PC-9 (cell line): Measurements from ENCODE around the gene DNAJC18. TPM values are rescaled to one million over a fixed set of nuclear protein-coding genes. Genes with fewer than 3 reads are reported as not detected.

Source experiments
- BruUV-seq: library from RNA; stranded (reverse); fragments of 400-500 nt; replicated peaks from 2 replicates; lab custom pipeline; 2021; lab: Mats Ljungman, UMichigan
- CTCF ChIA-PET: fragments of 300-600 bp; sonication (Branson Sonifier 250); formaldehyde crosslinking; loops from one replicate; lab custom pipeline; 2022; ENCODE audit warnings: antibody characterized with exemption; lab: Charles Lee
- POLR2A ChIA-PET: fragments of 300-600 bp; sonication (Branson Sonifier 250); formaldehyde crosslinking; loops from one replicate; lab custom pipeline; 2022; ENCODE audit warnings: antibody characterized with exemption; ENCODE audit not compliant: unreplicated experiment; lab: Charles Lee
- DNase-seq, 2 experiments: peaks; one replicate each; pipeline versions ENCODE4 v3.0.0 to v3.0.0-alpha.2; 2015 to 2022; ENCODE audit warnings: mixed read lengths in 1 of 2
- H2AFZ ChIP-seq: fragments of 200-600 bp; sonication (generic); 2 replicates; pipeline ENCODE4 v1.8.1; 2017; ENCODE audit warnings: antibody characterized with exemption
- H3F3A ChIP-seq: fragments of 200-600 bp; sonication (generic); 2 replicates; pipeline ENCODE4 v1.8.1; 2017; ENCODE audit warnings: antibody characterized with exemption, mild to moderate bottlenecking, low read depth; ENCODE audit not compliant: insufficient read depth
- H3K27ac ChIP-seq: fragments of 200-600 bp; sonication (generic); 2 replicates; pipeline ENCODE4 v1.6.1; 2016; ENCODE audit warnings: mixed run types
- H3K27me3 ChIP-seq: fragments of 200-600 bp; sonication (generic); 2 replicates; pipeline ENCODE4 v1.6.1; 2016; ENCODE audit warnings: low read depth, mixed run types; ENCODE audit not compliant: insufficient read depth
- H3K36me3 ChIP-seq: fragments of 200-600 bp; sonication (generic); 2 replicates; pipeline ENCODE4 v1.6.1; 2016; ENCODE audit warnings: low read depth, mixed run types
- H3K4me1 ChIP-seq: fragments of 200-600 bp; sonication (generic); replicated peaks from 2 replicates; pipeline ENCODE4 v1.6.1; 2016; ENCODE audit warnings: mixed run types; ENCODE audit not compliant: insufficient read depth
- H3K4me2 ChIP-seq: fragments of 200-600 bp; sonication (generic); 2 replicates; pipeline ENCODE4 v1.6.1; 2017; ENCODE audit warnings: mixed run types
- H3K4me3 ChIP-seq: fragments of 200-600 bp; sonication (generic); 2 replicates; pipeline ENCODE4 v1.6.1; 2016; ENCODE audit warnings: mixed run types
- H3K79me2 ChIP-seq: fragments of 200-600 bp; sonication (generic); 2 replicates; pipeline ENCODE4 v1.6.1; 2017; ENCODE audit warnings: low read depth, mixed run types
- H3K9me2 ChIP-seq: fragments of 200-600 bp; sonication (generic); 2 replicates; pipeline ENCODE4 v1.8.1; 2017; ENCODE audit warnings: mild to moderate bottlenecking; ENCODE audit not compliant: insufficient read depth
- H3K9me3 ChIP-seq: fragments of 200-600 bp; sonication (generic); 2 replicates; pipeline ENCODE4 v1.8.1; 2016; ENCODE audit warnings: low read depth; ENCODE audit not compliant: insufficient read depth
- H4K20me1 ChIP-seq: fragments of 200-600 bp; sonication (generic); 2 replicates; pipeline ENCODE4 v1.8.1; 2017; ENCODE audit not compliant: insufficient read depth
- CTCF ChIP-seq: fragments of 200-600 bp; sonication (generic); conservative IDR thresholded peaks from 2 replicates; pipeline ENCODE4 v1.6.1; 2017; ENCODE audit warnings: mixed run types, antibody characterized with exemption, mild to moderate bottlenecking, moderate library complexity
- EZH2 ChIP-seq: fragments of 200-600 bp; sonication (generic); IDR thresholded peaks from 2 replicates; pipeline ENCODE4 v1.8.0; 2017; ENCODE audit warnings: antibody characterized with exemption, low read depth
- intact Hi-C: fragments of 100-400 bp; cut with micrococcal nuclease; formaldehyde crosslinking; loops from one replicate; pipeline ENCODE4 v1.10.0; 2022; ENCODE audit not compliant: unreplicated experiment
- total RNA-seq: library from RNA; stranded (reverse); gene quantifications from 2 replicates; pipeline ENCODE4 v1.2.3, GENCODE V29; 2021

Gene DNAJC18
- total RNA-seq, 1 experiment from 2014 or later = 8.9 TPM

- intact Hi-C loops = no loop called here
- POLR2A ChIA-PET = no interaction called here
- Histone ChIP-seq H3K9me2 (no peaks in the 10 kb centered on the region), H3K4me3 (no peak overlapping the region), H3K79me2 (no peaks in the 10 kb centered on the region), H3K27me3 (no peaks in the 10 kb centered on the region), H3K4me1 (0 out of 2 replicates have a peak, but pooled peaks cover 4% of the 10 kb centered on the region), H3K27ac (no peak overlapping the region), H4K20me1 (no peaks in the 10 kb centered on the region), H3K36me3 (no peaks in the 10 kb centered on the region), H3F3A (peaks cover 3% of the 10 kb centered on the region; the same call in 1 of the 2 replicates), H3K4me2 (no peak overlapping the region), H3K9me3 (no peaks in the 10 kb centered on the region), H2AFZ (no peak overlapping the region)
- CTCF ChIA-PET = no interaction called here
- no TSS peak for BruUV-seq
- no peak for DNase-seq
- TF ChIP-seq CTCF = no peak
- no peak for TF ChIP-seq EZH2
Observed at GRCh38 chr5:139453683-139454567, 14.6 kb upstream of the DNAJC18 start.

- H3K27ac ChIP-seq = no peak overlapping the region
- no peak for TF ChIP-seq EZH2
- TF ChIP-seq CTCF = no peak
- H3K36me3 ChIP-seq = no peaks in the 10 kb centered on the region
- no peak overlapping the region for H3K4me2 ChIP-seq
- no peaks in the 10 kb centered on the region for H3K9me2 ChIP-seq
- H4K20me1 ChIP-seq = no peaks in the 10 kb centered on the region
- BruUV-seq = no TSS peak
- ChIA-PET POLR2A (no interaction called here), CTCF (no interaction called here)
- no peaks in the 10 kb centered on the region for H3K9me3 ChIP-seq
- H2AFZ ChIP-seq = no peak overlapping the region
- DNase-seq = no peak
- no peak overlapping the region for H3K4me3 ChIP-seq
- no peaks in the 10 kb centered on the region for H3K79me2 ChIP-seq
- H3K4me1 ChIP-seq = no peaks in the 10 kb centered on the region
- peaks cover 3% of the 10 kb centered on the region; the same call in 1 of the 2 replicates for H3F3A ChIP-seq
- H3K27me3 ChIP-seq = no peaks in the 10 kb centered on the region
- intact Hi-C loops = no loop called here
Observed at GRCh38 chr5:139451878-139452660, 12.7 kb upstream of the DNAJC18 start.

GRCh38 chr5:139451176-139451575, 11.9 kb upstream of the DNAJC18 start:
- no peaks in the 10 kb centered on the region for H3K9me3 ChIP-seq
- no peaks in the 10 kb centered on the region for H3K4me1 ChIP-seq
- H3K27me3 ChIP-seq = no peaks in the 10 kb centered on the region
- H3K27ac ChIP-seq = no peak overlapping the region
- peaks cover 3% of the 10 kb centered on the region; the same call in 1 of the 2 replicates for H3F3A ChIP-seq
- no peaks in the 10 kb centered on the region for H4K20me1 ChIP-seq
- POLR2A ChIA-PET = no interaction called here
- CTCF ChIA-PET = no interaction called here
- no peak overlapping the region for H3K4me3 ChIP-seq
- no peak overlapping the region for H2AFZ ChIP-seq
- no peak for DNase-seq
- no peaks in the 10 kb centered on the region for H3K36me3 ChIP-seq
- intact Hi-C loops = no loop called here
- no peaks in the 10 kb centered on the region for H3K79me2 ChIP-seq
- no TSS peak for BruUV-seq
- no peak overlapping the region for H3K4me2 ChIP-seq
- no peak for TF ChIP-seq CTCF
- TF ChIP-seq EZH2 = no peak
- H3K9me2 ChIP-seq = no peaks in the 10 kb centered on the region
